Trophoblast cell (in vitro differentiated cells and primary cell): Measurements from ENCODE around the gene PTPRO.

Experiments
- DNase-seq, 2 donors: peaks; one replicate each; pipeline ENCODE4 v3.0.0-alpha.2; 2016
- H2AFZ ChIP-seq: 2 replicates; pipeline ENCODE4 v1.6.1; 2013; ENCODE audit warnings: low read length, moderate library complexity, mild to moderate bottlenecking; ENCODE audit not compliant: insufficient read depth, poor library complexity
- H2AK5ac ChIP-seq: 2 replicates; pipeline ENCODE4 v1.6.1; 2013; ENCODE audit warnings: mild to moderate bottlenecking, low read length
- H2BK120ac ChIP-seq: 2 replicates; pipeline ENCODE4 v1.6.1; 2013; ENCODE audit warnings: low read length, mild to moderate bottlenecking, moderate library complexity; ENCODE audit not compliant: insufficient read depth, poor library complexity
- H2BK12ac ChIP-seq: 2 replicates; pipeline ENCODE4 v1.6.1; 2013; ENCODE audit warnings: mild to moderate bottlenecking, low read length, moderate library complexity
- H2BK5ac ChIP-seq: 2 replicates; pipeline ENCODE4 v1.6.1; 2013; ENCODE audit warnings: low read length, low read depth, moderate library complexity, mild to moderate bottlenecking; ENCODE audit not compliant: poor library complexity
- H3K14ac ChIP-seq: 2 replicates; pipeline ENCODE4 v1.6.1; 2013; ENCODE audit warnings: mild to moderate bottlenecking, low read length
- H3K18ac ChIP-seq: 2 replicates; pipeline ENCODE4 v1.6.1; 2013; ENCODE audit warnings: mild to moderate bottlenecking, low read length
- H3K23ac ChIP-seq: 2 replicates; pipeline ENCODE4 v1.6.1; 2013; ENCODE audit warnings: low read length
- H3K27ac ChIP-seq: 2 replicates; pipeline ENCODE4 v1.5.1; 2013; ENCODE audit warnings: low read depth, mild to moderate bottlenecking, inconsistent platforms, low read length, moderate library complexity
- H3K27me3 ChIP-seq: 2 replicates; pipeline ENCODE4 v1.6.1; 2013; ENCODE audit warnings: inconsistent platforms, mild to moderate bottlenecking, low read length, moderate library complexity; ENCODE audit not compliant: insufficient read depth
- H3K36me3 ChIP-seq, 2 experiments: 1 replicate in 1 of 2; 2 replicates in 1 of 2; pipeline ENCODE4 v1.6.1; 2013; ENCODE audit warnings: low read length in 2 of 2, mild to moderate bottlenecking in 2 of 2, moderate library complexity in 1 of 2; ENCODE audit not compliant: insufficient read depth in 2 of 2, control insufficient read depth in 1 of 2
- H3K4ac ChIP-seq: 2 replicates; pipeline ENCODE4 v1.6.1; 2013; ENCODE audit warnings: low read depth, mild to moderate bottlenecking, low read length, moderate library complexity
- H3K4me1 ChIP-seq, 2 experiments: 1 replicate in 1 of 2; 2 replicates in 1 of 2; pipeline ENCODE4 v1.6.1; 2013; ENCODE audit warnings: low read length in 2 of 2, mild to moderate bottlenecking in 2 of 2, moderate library complexity in 1 of 2; ENCODE audit not compliant: insufficient read depth in 2 of 2, control insufficient read depth in 1 of 2
- H3K4me2 ChIP-seq: 2 replicates; pipeline ENCODE4 v1.6.1; 2013; ENCODE audit warnings: inconsistent platforms, mild to moderate bottlenecking, low read length, moderate library complexity
- H3K4me3 ChIP-seq: 2 replicates; pipeline ENCODE4 v1.5.1; 2013; ENCODE audit warnings: mild to moderate bottlenecking, low read depth, low read length, inconsistent platforms
- H3K79me1 ChIP-seq: one replicate; pipeline ENCODE4 v1.6.1; 2013; ENCODE audit warnings: low read length
- H3K79me2 ChIP-seq: 2 replicates; pipeline ENCODE4 v1.6.1; 2013; ENCODE audit warnings: low read length, mild to moderate bottlenecking; ENCODE audit not compliant: control insufficient read depth, insufficient read depth, poor library complexity
- H3K9ac ChIP-seq: 2 replicates; pipeline ENCODE4 v1.6.1; 2013; ENCODE audit warnings: mild to moderate bottlenecking, low read length
- H3K9me3 ChIP-seq: 2 replicates; pipeline ENCODE4 v1.6.1; 2013; ENCODE audit warnings: low read depth, mild to moderate bottlenecking, control low read depth, inconsistent platforms, low read length; ENCODE audit not compliant: insufficient read depth
- H4K12ac ChIP-seq: 2 replicates; pipeline ENCODE4 v1.6.1; 2013; ENCODE audit warnings: low read depth, mild to moderate bottlenecking, low read length, moderate library complexity
- H4K8ac ChIP-seq: 2 replicates; pipeline ENCODE4 v1.6.1; 2013; ENCODE audit warnings: low read depth, mild to moderate bottlenecking, low read length, moderate library complexity
- H4K91ac ChIP-seq: one replicate; pipeline ENCODE4 v1.6.1; 2013; ENCODE audit warnings: low read depth, mild to moderate bottlenecking, low read length, moderate library complexity
- WGBS: extraction: QIAGEN DNeasy Blood & Tissue Kit; methylation state at CpG from one replicate; pipeline ENCODE4 v1.1.7; 2013; ENCODE audit warnings: missing lambda C conversion rate; ENCODE audit not compliant: insufficient read length, insufficient coverage; ENCODE audit errors: extremely low coverage; 5-methylcytosine and 5-hydroxymethylcytosine counted together

The PTPRO gene

GRCh38 chr12:15486859-15487258 is 164.6 kb downstream of the PTPRO start:
- Histone ChIP-seq H3K4me3 (no peak overlapping the region), H3K23ac (no peak overlapping the region), H3K79me2 (no peaks in the 10 kb centered on the region), H3K9ac (no peak overlapping the region), H3K9me3 (no peaks in the 10 kb centered on the region), H4K91ac (no peak overlapping the region), H2BK5ac (no peak overlapping the region), H3K18ac (no peak overlapping the region), H2BK120ac (no peak overlapping the region), H4K8ac (no peak overlapping the region), H3K14ac (no peak overlapping the region), H2AFZ (no peak overlapping the region), H3K79me1 (no peaks in the 10 kb centered on the region), H3K4me2 (no peak overlapping the region), H3K4ac (no peak overlapping the region), H3K36me3 (no peaks in the 10 kb centered on the region), H4K12ac (no peak overlapping the region), H3K27me3 (no peaks in the 10 kb centered on the region), H2BK12ac (no peak overlapping the region), H3K4me1 (no peaks in the 10 kb centered on the region), H3K27ac (no peak overlapping the region), H2AK5ac (no peak overlapping the region)
- DNase-seq: no peak
- WGBS: no CpG with 5 or more reads among the region's 6 CpGs

DNA sequence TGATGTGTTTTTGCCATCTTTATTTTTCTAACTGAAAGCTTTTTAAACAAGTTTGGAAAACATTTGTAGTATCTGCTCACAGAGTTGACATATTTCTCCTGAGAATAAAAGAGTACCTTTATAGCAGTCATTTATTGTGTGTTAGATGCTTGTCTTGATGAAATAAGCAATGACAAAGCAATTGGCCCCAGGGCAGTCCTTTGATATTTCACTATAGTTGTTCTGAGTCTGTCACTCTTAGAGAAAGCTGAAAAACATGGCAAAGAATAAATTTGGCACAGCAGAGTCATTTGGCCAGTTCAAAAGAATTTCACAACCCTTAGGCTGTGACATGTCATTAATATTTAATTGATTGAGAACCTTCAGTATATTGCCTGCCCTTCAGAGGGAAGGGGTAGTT is 166.2 kb downstream of the PTPRO start:
- H3K9me3 ChIP-seq: no peaks in the 10 kb centered on the region
- DNase-seq: no peak
- no peak overlapping the region for H3K14ac ChIP-seq
- no peak overlapping the region for H3K9ac ChIP-seq
- no peak overlapping the region for H3K27ac ChIP-seq
- no peak overlapping the region for H2AFZ ChIP-seq
- no peak overlapping the region for H3K18ac ChIP-seq
- H2BK120ac ChIP-seq: no peak overlapping the region
- H3K79me1 ChIP-seq: no peaks in the 10 kb centered on the region
- H2BK5ac ChIP-seq: no peak overlapping the region
- no peaks in the 10 kb centered on the region for H3K27me3 ChIP-seq
- no peak overlapping the region for H3K4me3 ChIP-seq
- no peak overlapping the region for H2BK12ac ChIP-seq
- H3K4me1 ChIP-seq: no peaks in the 10 kb centered on the region
- no peak overlapping the region for H3K4me2 ChIP-seq
- H2AK5ac ChIP-seq: no peak overlapping the region
- H3K4ac ChIP-seq: no peak overlapping the region
- no peaks in the 10 kb centered on the region for H3K79me2 ChIP-seq
- no peak overlapping the region for H4K8ac ChIP-seq
- H4K12ac ChIP-seq: no peak overlapping the region
- no peaks in the 10 kb centered on the region for H3K36me3 ChIP-seq
- H4K91ac ChIP-seq: no peak overlapping the region
- H3K23ac ChIP-seq: no peak overlapping the region

DNA sequence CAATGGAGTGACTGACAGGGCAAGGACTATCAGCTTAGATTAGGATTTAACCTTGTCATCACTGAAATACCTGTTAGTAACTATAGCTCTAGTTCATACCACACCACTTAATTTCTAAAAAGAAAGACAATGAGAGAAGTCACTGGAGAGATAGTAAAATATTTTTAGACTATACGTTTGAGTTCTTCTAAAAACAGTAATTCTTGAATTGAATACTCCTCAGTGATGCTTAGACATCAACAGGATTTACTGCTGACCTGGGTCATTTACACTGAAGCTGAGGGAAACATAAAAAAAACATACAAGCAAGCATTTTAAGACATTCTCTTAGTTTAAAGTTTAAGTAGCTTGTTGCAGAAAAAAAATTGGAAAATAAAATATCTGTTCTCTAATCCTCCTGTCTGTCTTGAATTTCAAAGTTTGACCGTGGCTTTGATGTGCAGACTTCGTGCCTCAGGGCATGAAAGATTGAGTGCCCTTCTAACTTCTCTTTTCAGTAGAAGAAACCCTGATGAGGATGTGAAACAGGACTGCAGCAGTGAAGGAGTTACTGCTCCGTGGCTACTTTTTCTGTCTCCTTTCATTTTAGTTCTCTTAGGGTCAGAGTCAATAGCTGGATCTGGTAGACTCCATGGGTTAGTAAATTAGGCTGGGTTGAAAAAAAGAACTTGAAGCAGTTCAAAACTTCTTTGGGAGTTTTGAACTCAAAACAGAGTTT is 172.2 kb downstream of the PTPRO start:
- no peaks in the 10 kb centered on the region for H3K9me3 ChIP-seq
- H3K4me3 ChIP-seq: no peak overlapping the region
- H3K14ac ChIP-seq: no peak overlapping the region
- WGBS: no CpG with 5 or more reads among the region's 4 CpGs
- H3K18ac ChIP-seq: no peak overlapping the region
- no peak overlapping the region for H2BK5ac ChIP-seq
- H3K27me3 ChIP-seq: no peaks in the 10 kb centered on the region
- no peak overlapping the region for H4K8ac ChIP-seq
- no peak overlapping the region for H3K23ac ChIP-seq
- H3K4me2 ChIP-seq: no peak overlapping the region
- no peaks in the 10 kb centered on the region for H3K4me1 ChIP-seq
- no peak overlapping the region for H2AK5ac ChIP-seq
- no peak overlapping the region for H3K4ac ChIP-seq
- no peak overlapping the region for H4K12ac ChIP-seq
- H3K9ac ChIP-seq: no peak overlapping the region
- no peak overlapping the region for H3K27ac ChIP-seq
- DNase-seq: no peak
- no peak overlapping the region for H2AFZ ChIP-seq
- H2BK120ac ChIP-seq: no peak overlapping the region
- H3K79me2 ChIP-seq: no peaks in the 10 kb centered on the region
- H4K91ac ChIP-seq: no peak overlapping the region
- H2BK12ac ChIP-seq: no peak overlapping the region
- no peaks in the 10 kb centered on the region for H3K36me3 ChIP-seq
- H3K79me1 ChIP-seq: no peaks in the 10 kb centered on the region

DNA sequence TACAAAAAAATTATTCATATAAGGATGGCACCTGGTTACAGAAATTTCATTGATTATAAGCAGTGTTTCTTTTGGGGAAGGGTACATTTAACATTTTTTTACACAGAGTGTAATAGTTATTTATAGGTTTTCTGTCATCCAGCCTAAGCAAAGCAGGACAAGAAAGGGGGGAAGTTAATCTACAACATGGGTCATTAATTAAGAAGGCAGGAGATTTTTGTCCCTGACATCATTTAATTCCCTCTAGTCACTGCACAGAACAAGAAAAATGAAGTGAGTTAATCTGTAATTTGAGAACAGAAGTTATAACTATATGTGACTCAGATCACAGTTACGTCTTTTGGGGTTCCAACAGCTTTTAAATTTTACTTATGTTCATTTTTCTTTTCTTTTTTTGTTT is 173.4 kb downstream of the PTPRO start:
- no peak overlapping the region for H3K4me2 ChIP-seq
- no peaks in the 10 kb centered on the region for H3K4me1 ChIP-seq
- DNase-seq: no peak
- no peak overlapping the region for H4K12ac ChIP-seq
- no peak overlapping the region for H3K9ac ChIP-seq
- H2AK5ac ChIP-seq: no peak overlapping the region
- no peak overlapping the region for H4K91ac ChIP-seq
- no peak overlapping the region for H2BK120ac ChIP-seq
- no peaks in the 10 kb centered on the region for H3K79me2 ChIP-seq
- no peak overlapping the region for H3K14ac ChIP-seq
- H3K23ac ChIP-seq: no peak overlapping the region
- WGBS: no CpG with 5 or more reads among the region's 1 CpG
- no peak overlapping the region for H3K4me3 ChIP-seq
- H3K27ac ChIP-seq: no peak overlapping the region
- H2AFZ ChIP-seq: no peak overlapping the region
- no peaks in the 10 kb centered on the region for H3K9me3 ChIP-seq
- H2BK5ac ChIP-seq: no peak overlapping the region
- no peak overlapping the region for H3K18ac ChIP-seq
- no peak overlapping the region for H4K8ac ChIP-seq
- no peak overlapping the region for H2BK12ac ChIP-seq
- H3K27me3 ChIP-seq: no peaks in the 10 kb centered on the region
- no peak overlapping the region for H3K4ac ChIP-seq
- H3K79me1 ChIP-seq: no peaks in the 10 kb centered on the region
- H3K36me3 ChIP-seq: no peaks in the 10 kb centered on the region
